CD8-positive, alpha-beta memory T cell (primary cell): ENCODE data around the gene ERFE. TPM values are rescaled to one million over a fixed set of nuclear protein-coding genes. Genes with fewer than 3 reads are reported as not detected.

Source experiments
- CTCF ChIA-PET: fragments of 350-600 bp; sonication (Branson Sonifier 250); formaldehyde crosslinking; loops from one replicate; lab custom pipeline; 2021; ENCODE audit warnings: antibody characterized with exemption; lab: Charles Lee
- POLR2A ChIA-PET: fragments of 350-600 bp; sonication (Branson Sonifier 250); formaldehyde crosslinking; loops from one replicate; lab custom pipeline; 2021; ENCODE audit warnings: antibody characterized with exemption; lab: Charles Lee
- DNase-seq, 5 donors: peaks; one replicate each; pipeline versions ENCODE4 v3.0.0 to v3.0.0-alpha.2; 2020 to 2022; ENCODE audit warnings: mixed read lengths in 1 of 5
- H3K27ac ChIP-seq: one replicate; pipeline ENCODE4 v1.7.0; 2013; ENCODE audit warnings: low read depth, mild to moderate bottlenecking, low read length, moderate library complexity
- H3K27me3 ChIP-seq: 2 replicates; pipeline ENCODE4 v1.7.0; 2013; ENCODE audit warnings: low read length, mild to moderate bottlenecking; ENCODE audit not compliant: insufficient read depth, poor library complexity, severe bottlenecking
- H3K36me3 ChIP-seq: 2 replicates; pipeline ENCODE4 v1.7.0; 2013; ENCODE audit warnings: mild to moderate bottlenecking, low read length, moderate library complexity; ENCODE audit not compliant: insufficient read depth
- H3K4me1 ChIP-seq: 2 replicates; pipeline ENCODE4 v1.7.0; 2013; ENCODE audit warnings: mild to moderate bottlenecking, low read length, moderate library complexity; ENCODE audit not compliant: insufficient read depth
- H3K4me3 ChIP-seq: 2 replicates; pipeline ENCODE4 v1.7.0; 2013; ENCODE audit warnings: mild to moderate bottlenecking, low read length
- H3K9me3 ChIP-seq: 2 replicates; pipeline ENCODE4 v1.7.0; 2013; ENCODE audit warnings: mild to moderate bottlenecking, low read length
- H3K27ac Mint-ChIP-seq, 8 donors: one replicate each; pipeline ENCODE4 v1.8.0; 2020 to 2021; ENCODE audit warnings: mixed read lengths in 8 of 8, mild to moderate bottlenecking in 6 of 8, inconsistent platforms in 3 of 8, moderate library complexity in 3 of 8
- H3K27me3 Mint-ChIP-seq, 2 donors: one replicate each; pipeline ENCODE4 v1.8.0; 2020 to 2021; ENCODE audit warnings: mixed read lengths in 2 of 2, mild to moderate bottlenecking in 1 of 2, moderate library complexity in 1 of 2
- H3K36me3 Mint-ChIP-seq, 3 donors: one replicate each; pipeline ENCODE4 v1.8.0; 2020 to 2021; ENCODE audit warnings: mixed read lengths in 3 of 3, inconsistent platforms in 1 of 3, mild to moderate bottlenecking in 1 of 3
- H3K4me1 Mint-ChIP-seq, 3 donors: one replicate each; pipeline ENCODE4 v1.8.0; 2020 to 2021; ENCODE audit warnings: mixed read lengths in 3 of 3, inconsistent platforms in 1 of 3, mild to moderate bottlenecking in 1 of 3
- H3K4me3 Mint-ChIP-seq, 7 donors: one replicate each; pipeline ENCODE4 v1.8.0; 2020 to 2021; ENCODE audit warnings: mixed read lengths in 7 of 7, mild to moderate bottlenecking in 6 of 7, moderate library complexity in 4 of 7, inconsistent platforms in 2 of 7
- H3K9me3 Mint-ChIP-seq, 5 donors: one replicate each; pipeline ENCODE4 v1.8.0; 2020 to 2022; ENCODE audit warnings: mixed read lengths in 5 of 5, mild to moderate bottlenecking in 3 of 5, moderate library complexity in 2 of 5, inconsistent platforms in 1 of 5
- polyA plus RNA-seq: library from polyadenylated mRNA; unstranded; fragments of 300-500 nt; fragmentation: Illumina TruSeq; gene quantifications from one replicate; pipeline ENCODE4 v1.2.3, GENCODE V29; 2021
- total RNA-seq, 2 experiments: library from RNA; stranded (reverse); gene quantifications; one replicate each; pipeline ENCODE4 v1.2.3, GENCODE V29; 2021

ERFE gene
- total and polyA plus RNA-seq, 3 experiments from 2014 or later, result 0.24 TPM; not detected in 2

DNA sequence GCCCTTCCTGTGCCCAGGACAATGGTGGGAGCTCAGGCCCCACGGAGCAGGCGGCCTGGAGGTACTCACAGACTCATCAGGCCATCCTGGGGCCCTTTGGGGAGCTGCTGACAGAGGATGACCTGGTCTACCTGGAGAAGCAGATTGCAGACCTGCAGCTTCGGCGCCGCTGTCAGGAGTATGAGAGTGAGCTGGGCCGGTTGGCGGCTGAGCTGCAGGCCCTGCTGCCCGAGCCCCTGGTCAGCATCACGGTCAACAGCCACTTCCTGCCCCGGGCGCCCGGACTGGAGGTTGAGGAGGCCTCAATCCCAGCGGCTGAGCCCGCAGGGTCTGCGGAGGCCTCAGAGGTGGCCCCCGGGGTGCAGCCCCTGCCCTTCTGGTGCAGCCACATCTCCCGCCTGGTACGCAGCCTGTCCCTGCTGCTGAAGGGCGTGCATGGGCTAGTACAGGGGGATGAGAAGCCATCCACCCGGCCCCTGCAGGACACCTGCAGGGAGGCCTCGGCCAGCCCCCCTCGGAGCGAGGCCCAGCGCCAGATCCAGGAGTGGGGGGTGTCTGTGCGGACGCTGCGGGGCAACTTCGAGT, 28.6 kb upstream of the ERFE start:
- no peak overlapping the region for H3K27ac ChIP-seq
- H3K27me3 Mint-ChIP-seq, result peaks cover 0 to 1% of the 10 kb centered on the region in 2 donors
- H3K27me3 ChIP-seq, result no peaks in the 10 kb centered on the region
- H3K9me3 ChIP-seq, result no peaks in the 10 kb centered on the region
- no peak overlapping the region for H3K4me3 ChIP-seq
- no peaks in the 10 kb centered on the region for H3K4me1 Mint-ChIP-seq
- peak in 1 of 5 donors; percentile 43 for DNase-seq
- ChIA-PET POLR2A (no interaction called here), CTCF (no interaction called here)
- no peak overlapping the region for H3K4me3 Mint-ChIP-seq
- no peak overlapping the region for H3K27ac Mint-ChIP-seq
- H3K4me1 ChIP-seq, result no peaks in the 10 kb centered on the region
- H3K9me3 Mint-ChIP-seq, result no peaks in the 10 kb centered on the region
- H3K36me3 Mint-ChIP-seq, result no peaks in the 10 kb centered on the region
- H3K36me3 ChIP-seq, result no peaks in the 10 kb centered on the region

DNA sequence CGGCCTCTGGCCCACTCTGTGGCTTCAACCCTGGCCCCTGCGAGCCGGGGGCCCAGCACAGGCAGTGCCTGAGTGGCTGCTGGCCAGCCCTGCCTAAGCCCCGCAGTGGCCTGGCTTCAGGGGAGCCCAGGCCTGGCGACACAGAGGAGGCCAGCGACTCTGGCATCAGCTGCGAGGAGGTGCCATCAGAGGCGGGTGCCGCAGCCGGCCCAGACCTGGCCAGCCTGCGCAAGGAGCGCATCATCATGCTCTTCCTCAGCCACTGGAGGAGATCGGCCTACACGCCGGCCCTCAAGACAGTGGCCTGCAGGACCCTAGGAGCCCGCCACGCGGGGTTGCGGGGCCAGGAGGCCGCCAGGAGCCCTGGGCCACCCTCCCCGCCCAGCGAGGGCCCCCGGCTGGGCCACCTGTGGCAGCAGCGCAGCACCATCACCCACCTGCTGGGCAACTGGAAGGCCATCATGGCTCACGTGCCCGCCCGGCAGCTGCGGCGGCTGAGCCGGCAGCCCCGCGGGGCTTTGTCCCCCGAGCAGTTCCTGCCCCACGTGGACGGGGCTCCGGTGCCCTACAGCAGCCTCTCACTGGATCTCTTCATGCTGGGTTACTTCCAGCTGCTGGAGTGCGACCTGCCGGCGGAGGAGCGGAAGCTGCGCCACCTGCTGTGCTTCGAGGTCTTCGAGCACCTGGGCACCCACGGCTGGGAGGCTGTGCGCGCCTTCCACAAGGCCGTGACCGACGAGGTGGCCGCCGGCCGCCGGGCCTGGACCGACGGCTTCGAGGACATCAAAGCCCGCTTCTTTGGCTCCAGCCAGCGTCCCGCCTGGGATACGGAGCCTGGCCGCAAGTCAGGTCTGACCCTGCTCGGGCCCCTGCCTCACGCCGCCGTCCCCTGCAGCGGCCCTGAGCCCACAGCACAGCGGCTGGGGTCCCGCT, 27.8 kb upstream of the ERFE start:
- Mint-ChIP-seq H3K4me3 (no peak overlapping the region), H3K27ac (no peak overlapping the region), H3K9me3 (no peaks in the 10 kb centered on the region), H3K36me3 (no peaks in the 10 kb centered on the region), H3K27me3 (peaks cover 0 to 1% of the 10 kb centered on the region in 2 donors), H3K4me1 (no peaks in the 10 kb centered on the region)
- DNase-seq, result peak in 1 of 5 donors; percentile 43
- ChIA-PET CTCF (no interaction called here), POLR2A (no interaction called here)
- Histone ChIP-seq H3K4me1 (no peaks in the 10 kb centered on the region), H3K9me3 (no peaks in the 10 kb centered on the region), H3K27ac (no peak overlapping the region), H3K36me3 (no peaks in the 10 kb centered on the region), H3K4me3 (no peak overlapping the region), H3K27me3 (no peaks in the 10 kb centered on the region)

- Mint-ChIP-seq H3K27me3 (peaks cover 0 to 1% of the 10 kb centered on the region in 2 donors), H3K36me3 (no peaks in the 10 kb centered on the region), H3K27ac (no peak overlapping the region), H3K9me3 (no peaks in the 10 kb centered on the region), H3K4me3 (no peak overlapping the region), H3K4me1 (no peaks in the 10 kb centered on the region)
- POLR2A ChIA-PET, result no interaction called here
- no peaks in the 10 kb centered on the region for H3K9me3 ChIP-seq
- CTCF ChIA-PET, result no interaction called here
- no peaks in the 10 kb centered on the region for H3K27me3 ChIP-seq
- DNase-seq, result peak in 1 of 5 donors; percentile 44
- H3K36me3 ChIP-seq, result no peaks in the 10 kb centered on the region
- no peak overlapping the region for H3K27ac ChIP-seq
- H3K4me1 ChIP-seq, result no peaks in the 10 kb centered on the region
- H3K4me3 ChIP-seq, result no peak overlapping the region
These were observed 26.9 kb upstream of the ERFE start for GRCh38 chr2:238131761-238132462.

GRCh38 chr2:238132463-238133450, 26.0 kb upstream of the ERFE start:
- H3K4me1 ChIP-seq, result no peaks in the 10 kb centered on the region
- no peaks in the 10 kb centered on the region for H3K9me3 ChIP-seq
- H3K4me3 Mint-ChIP-seq, result no peak overlapping the region
- no peaks in the 10 kb centered on the region for H3K36me3 ChIP-seq
- peak in 1 of 5 donors; percentile 38 for DNase-seq
- H3K36me3 Mint-ChIP-seq, result no peaks in the 10 kb centered on the region
- H3K4me3 ChIP-seq, result no peak overlapping the region
- H3K27ac Mint-ChIP-seq, result no peak overlapping the region
- H3K27ac ChIP-seq, result no peak overlapping the region
- no peaks in the 10 kb centered on the region for H3K4me1 Mint-ChIP-seq
- no peaks in the 10 kb centered on the region for H3K9me3 Mint-ChIP-seq
- no peaks in the 10 kb centered on the region for H3K27me3 ChIP-seq
- CTCF ChIA-PET, result no interaction called here
- POLR2A ChIA-PET, result no interaction called here
- peaks cover 0 to 1% of the 10 kb centered on the region in 2 donors for H3K27me3 Mint-ChIP-seq

DNA sequence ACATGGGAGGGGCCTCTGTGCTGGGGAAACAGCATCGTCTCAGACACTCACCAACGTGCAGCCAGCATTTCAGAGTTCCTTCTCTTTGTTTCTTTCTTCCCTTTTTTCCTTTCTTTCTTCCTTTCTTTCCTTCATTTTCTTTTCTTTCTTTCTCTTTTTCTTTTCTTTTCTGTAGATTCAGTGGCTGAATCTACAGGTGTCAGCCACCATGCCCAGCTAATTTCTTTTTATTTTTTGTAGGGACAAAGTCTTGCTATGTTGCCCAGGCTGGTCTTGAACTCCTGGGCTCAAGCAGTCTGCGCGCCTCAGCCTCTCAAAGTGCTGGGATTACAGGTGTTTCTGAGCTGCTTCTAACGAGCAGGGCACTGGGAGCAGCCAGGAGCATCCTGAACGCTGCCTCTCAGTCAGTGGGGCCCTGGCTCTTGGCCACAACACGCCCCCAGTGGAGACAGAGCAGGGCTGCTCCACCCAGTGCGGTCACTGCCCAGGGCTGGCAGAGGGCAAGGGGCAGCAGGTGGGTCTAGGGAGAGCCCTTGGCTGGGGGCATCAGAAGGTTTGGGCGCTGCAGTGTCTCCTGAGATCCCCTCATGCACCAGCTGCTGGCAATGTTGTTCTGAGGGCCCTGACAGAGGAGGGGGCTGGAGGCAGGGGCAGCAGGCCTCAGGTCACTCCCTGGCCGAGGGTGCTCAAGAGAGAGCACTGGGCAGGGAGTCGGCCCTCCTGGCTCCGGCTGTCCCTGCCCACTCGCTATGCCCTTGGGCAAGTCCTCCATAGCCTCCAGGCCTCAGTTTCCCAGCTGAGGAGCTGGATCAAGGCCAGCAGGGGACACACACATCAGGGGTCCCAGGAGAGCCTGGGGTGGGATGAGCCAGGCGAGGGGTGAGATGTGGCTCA, 25.0 kb upstream of the ERFE start:
- CTCF ChIA-PET, result no interaction called here
- no peaks in the 10 kb centered on the region for H3K36me3 Mint-ChIP-seq
- no peaks in the 10 kb centered on the region for H3K36me3 ChIP-seq
- no peak overlapping the region for H3K4me3 ChIP-seq
- no peak overlapping the region for H3K27ac ChIP-seq
- POLR2A ChIA-PET, result no interaction called here
- H3K4me1 ChIP-seq, result no peaks in the 10 kb centered on the region
- no peak overlapping the region for H3K27ac Mint-ChIP-seq
- no peaks in the 10 kb centered on the region for H3K4me1 Mint-ChIP-seq
- no peaks in the 10 kb centered on the region for H3K27me3 ChIP-seq
- peaks cover 0 to 3% of the 10 kb centered on the region in 2 donors for H3K27me3 Mint-ChIP-seq
- H3K9me3 ChIP-seq, result no peaks in the 10 kb centered on the region
- no peaks in the 10 kb centered on the region for H3K9me3 Mint-ChIP-seq
- H3K4me3 Mint-ChIP-seq, result no peak overlapping the region
- DNase-seq, result peak in 1 of 5 donors; percentile 19

- Histone ChIP-seq H3K4me3 (no peak overlapping the region), H3K27ac (no peak overlapping the region), H3K9me3 (no peaks in the 10 kb centered on the region), H3K4me1 (no peaks in the 10 kb centered on the region), H3K27me3 (no peaks in the 10 kb centered on the region), H3K36me3 (no peaks in the 10 kb centered on the region)
- Mint-ChIP-seq H3K9me3 (no peaks in the 10 kb centered on the region), H3K27me3 (peaks cover 0 to 3% of the 10 kb centered on the region in 2 donors), H3K27ac (no peak overlapping the region), H3K4me1 (no peaks in the 10 kb centered on the region), H3K36me3 (no peaks in the 10 kb centered on the region), H3K4me3 (no peak overlapping the region)
- CTCF ChIA-PET, result no interaction called here
- POLR2A ChIA-PET, result no interaction called here
- peak in 1 of 5 donors; percentile 25 for DNase-seq
These were observed 24.4 kb upstream of the ERFE start for GRCh38 chr2:238134393-238134785.

- no peak for DNase-seq
- H3K9me3 ChIP-seq, result no peaks in the 10 kb centered on the region
- H3K27ac Mint-ChIP-seq, result no peak overlapping the region
- H3K4me1 Mint-ChIP-seq, result no peaks in the 10 kb centered on the region
- CTCF ChIA-PET, result no interaction called here
- POLR2A ChIA-PET, result interaction anchor here (0.5 kb wide), 1 partner anchor 41 kb away, joined by 6 read pairs; no protein-coding TSS in a partner anchor
- no peak overlapping the region for H3K27ac ChIP-seq
- H3K9me3 Mint-ChIP-seq, result no peaks in the 10 kb centered on the region
- H3K4me3 ChIP-seq, result no peak overlapping the region
- H3K27me3 ChIP-seq, result no peaks in the 10 kb centered on the region
- no peaks in the 10 kb centered on the region for H3K36me3 Mint-ChIP-seq
- H3K4me3 Mint-ChIP-seq, result no peak overlapping the region
- H3K4me1 ChIP-seq, result no peaks in the 10 kb centered on the region
- no peaks in the 10 kb centered on the region for H3K36me3 ChIP-seq
- H3K27me3 Mint-ChIP-seq, result peaks cover 0 to 2% of the 10 kb centered on the region in 2 donors
These were observed 23.1 kb upstream of the ERFE start for GRCh38 chr2:238135601-238136150.
